Mesenchymal stem cell (in vitro differentiated cells and primary cell): ENCODE measurements around the gene PITPNC1.

ENCODE experiments used
- DNase-seq: peaks from one replicate; pipeline ENCODE4 v3.0.0-alpha.2; 2013
- H2AFZ ChIP-seq: one replicate; pipeline ENCODE4 v1.6.1; 2013; ENCODE audit warnings: low read depth, mild to moderate bottlenecking, control low read depth, inconsistent platforms, low read length, moderate library complexity
- H2AK5ac ChIP-seq: 2 replicates; pipeline ENCODE4 v1.6.1; 2013; ENCODE audit warnings: low read length, moderate library complexity, mild to moderate bottlenecking, inconsistent platforms; ENCODE audit not compliant: severe bottlenecking
- H2BK120ac ChIP-seq: one replicate; pipeline ENCODE4 v1.6.1; 2013; ENCODE audit warnings: low read depth, mild to moderate bottlenecking, inconsistent platforms, low read length, moderate library complexity
- H2BK12ac ChIP-seq, 2 experiments: one replicate each; pipeline ENCODE4 v1.6.1; 2013; ENCODE audit warnings: inconsistent platforms in 2 of 2, low read length in 2 of 2, mild to moderate bottlenecking in 2 of 2, moderate library complexity in 2 of 2, control low read depth in 1 of 2
- H2BK15ac ChIP-seq: one replicate; pipeline ENCODE4 v1.6.1; 2013; ENCODE audit warnings: mild to moderate bottlenecking, low read depth, inconsistent platforms; ENCODE audit not compliant: poor library complexity, severe bottlenecking
- H2BK5ac ChIP-seq: 2 replicates; pipeline ENCODE4 v1.6.1; 2013; ENCODE audit warnings: low read depth, mild to moderate bottlenecking, low read length, control low read depth, inconsistent platforms; ENCODE audit not compliant: poor library complexity, severe bottlenecking
- H3K14ac ChIP-seq, 2 experiments: one replicate each; pipeline ENCODE4 v1.6.1; 2013; ENCODE audit warnings: inconsistent platforms in 2 of 2, low read length in 2 of 2, control low read depth in 1 of 2, mild to moderate bottlenecking in 1 of 2, moderate library complexity in 1 of 2
- H3K18ac ChIP-seq, 2 experiments: one replicate each; pipeline ENCODE4 v1.6.1; 2013; ENCODE audit warnings: inconsistent platforms in 2 of 2, low read length in 2 of 2, control low read depth in 1 of 2, low read depth in 1 of 2, mild to moderate bottlenecking in 1 of 2
- H3K23ac ChIP-seq, 2 experiments: one replicate each; pipeline ENCODE4 v1.6.1; 2013; ENCODE audit warnings: inconsistent platforms in 2 of 2, low read length in 2 of 2, mild to moderate bottlenecking in 2 of 2, moderate library complexity in 2 of 2, control low read depth in 1 of 2
- H3K27ac ChIP-seq: 2 replicates; pipeline ENCODE4 v1.5.1; 2013; ENCODE audit warnings: mild to moderate bottlenecking, moderate library complexity, low read length, control low read depth, inconsistent platforms; ENCODE audit not compliant: poor library complexity, severe bottlenecking
- H3K27me3 ChIP-seq, 2 experiments: 2 replicates each; pipeline versions ENCODE4 v1.6.1 to v1.7.0; 2013; ENCODE audit warnings: low read length in 2 of 2, mild to moderate bottlenecking in 2 of 2, moderate library complexity in 2 of 2, control low read depth in 1 of 2, inconsistent platforms in 1 of 2; ENCODE audit not compliant: control insufficient read depth in 1 of 2, insufficient read depth in 1 of 2
- H3K36me3 ChIP-seq, 2 experiments: 2 replicates each; pipeline versions ENCODE4 v1.6.1 to v1.7.0; 2013; ENCODE audit warnings: low read length in 2 of 2, control low read depth in 1 of 2, inconsistent platforms in 1 of 2, low read depth in 1 of 2, mild to moderate bottlenecking in 1 of 2; ENCODE audit not compliant: insufficient read depth in 2 of 2, control insufficient read depth in 1 of 2
- H3K4ac ChIP-seq, 2 experiments: one replicate each; pipeline ENCODE4 v1.6.1; 2013; ENCODE audit warnings: inconsistent platforms in 2 of 2, low read length in 2 of 2, mild to moderate bottlenecking in 2 of 2, moderate library complexity in 2 of 2, control low read depth in 1 of 2, low read depth in 1 of 2
- H3K4me1 ChIP-seq: 2 replicates; pipeline ENCODE4 v1.6.1; 2013; ENCODE audit warnings: low read depth, low read length, control low read depth; ENCODE audit not compliant: control insufficient read depth, insufficient read depth
- H3K4me2 ChIP-seq: 2 replicates; pipeline ENCODE4 v1.6.1; 2013; ENCODE audit warnings: low read length, mild to moderate bottlenecking, inconsistent platforms; ENCODE audit not compliant: poor library complexity, severe bottlenecking
- H3K4me3 ChIP-seq, 2 experiments: 2 replicates each; pipeline versions ENCODE4 v1.5.1 to v1.7.0; 2013; ENCODE audit warnings: low read length in 2 of 2, mild to moderate bottlenecking in 2 of 2, control low read depth in 1 of 2, low read depth in 1 of 2; ENCODE audit not compliant: insufficient read depth in 1 of 2
- H3K79me1 ChIP-seq: replicated peaks from 2 replicates; pipeline ENCODE4 v1.6.1; 2013; ENCODE audit warnings: mild to moderate bottlenecking, control low read depth, low read length, inconsistent platforms; ENCODE audit not compliant: poor library complexity, severe bottlenecking
- H3K9ac ChIP-seq: 2 replicates; pipeline ENCODE4 v1.7.0; 2013; ENCODE audit warnings: mild to moderate bottlenecking, low read length, moderate library complexity
- H3K9me3 ChIP-seq: 2 replicates; pipeline ENCODE4 v1.7.0; 2013; ENCODE audit warnings: mild to moderate bottlenecking, low read length; ENCODE audit not compliant: control insufficient read depth
- H4K8ac ChIP-seq: one replicate; pipeline ENCODE4 v1.6.1; 2013; ENCODE audit warnings: inconsistent platforms, mild to moderate bottlenecking, low read length, moderate library complexity
- H4K91ac ChIP-seq: one replicate; pipeline ENCODE4 v1.6.1; 2013; ENCODE audit warnings: mild to moderate bottlenecking, low read length, inconsistent platforms
- WGBS: methylation state at CpG from one replicate; pipeline ENCODE4 v1.1.7; 2013; ENCODE audit warnings: mixed read lengths; 5-methylcytosine and 5-hydroxymethylcytosine counted together

Gene PITPNC1

DNA sequence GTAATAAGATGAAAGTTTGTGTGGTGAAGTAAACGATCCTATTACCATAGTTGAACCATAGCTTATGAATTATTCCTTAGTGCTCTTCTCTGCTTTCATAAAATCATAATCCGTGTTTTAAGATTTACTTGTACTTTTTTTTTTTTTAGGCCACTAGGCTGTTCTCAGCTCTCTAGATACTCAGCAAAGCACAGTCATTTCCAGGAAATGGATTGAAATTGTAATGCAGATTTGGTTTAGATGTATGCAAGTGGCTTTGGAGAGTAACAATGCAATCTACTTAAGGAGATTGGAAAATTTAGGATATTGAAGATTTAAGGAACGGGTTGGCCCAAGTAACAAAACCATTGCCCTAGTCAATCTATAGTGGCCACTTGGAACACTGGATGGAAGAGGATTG is 125.1 kb downstream of the PITPNC1 start:
- Histone ChIP-seq H3K18ac (no peak overlapping the region), H3K4me1 (peaks cover 2% of the 10 kb centered on the region), H2BK15ac (no peak overlapping the region), H3K4me3 (no peak overlapping the region), H4K8ac (no peak overlapping the region), H2AK5ac (no peak overlapping the region), H3K14ac (no peak overlapping the region), H3K4ac (no peak overlapping the region), H3K36me3 (no peaks in the 10 kb centered on the region), H3K27ac (no peak overlapping the region), H4K91ac (no peak overlapping the region), H3K27me3 (no peaks in the 10 kb centered on the region), H3K23ac (no peak overlapping the region), H2BK12ac (no peak overlapping the region), H3K4me2 (no peak overlapping the region), H2AFZ (no peak overlapping the region), H2BK5ac (no peak overlapping the region), H3K79me1 (peaks cover 4% of the 10 kb centered on the region), H3K9ac (no peak overlapping the region), H3K9me3 (no peaks in the 10 kb centered on the region), H2BK120ac (no peak overlapping the region)
- WGBS: 100% methylated on average over 2 of the region's 3 CpGs
- DNase-seq: no peak

DNA sequence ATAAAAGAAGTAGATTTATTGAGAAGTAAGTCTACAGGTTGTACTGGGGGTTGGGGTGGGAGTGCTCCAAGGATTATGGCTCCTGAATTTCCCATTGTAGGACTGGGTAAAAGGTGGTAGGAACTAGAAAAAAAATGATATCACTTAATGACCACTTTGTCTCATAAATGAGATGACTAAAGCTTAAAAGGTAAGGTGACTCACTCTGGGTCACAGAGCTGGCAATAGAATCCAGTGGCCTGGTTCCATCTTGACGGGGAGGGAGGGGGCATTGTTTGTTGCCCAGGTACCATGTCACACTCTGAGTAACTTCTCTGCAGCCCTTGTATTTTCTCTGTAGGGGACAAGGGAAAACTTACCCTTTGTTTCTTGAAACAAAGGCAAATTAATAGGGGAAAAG is 126.1 kb downstream of the PITPNC1 start:
- Histone ChIP-seq H3K9ac (no peak overlapping the region), H3K9me3 (peaks cover 2% of the 10 kb centered on the region), H3K18ac (no peak overlapping the region)

DNA sequence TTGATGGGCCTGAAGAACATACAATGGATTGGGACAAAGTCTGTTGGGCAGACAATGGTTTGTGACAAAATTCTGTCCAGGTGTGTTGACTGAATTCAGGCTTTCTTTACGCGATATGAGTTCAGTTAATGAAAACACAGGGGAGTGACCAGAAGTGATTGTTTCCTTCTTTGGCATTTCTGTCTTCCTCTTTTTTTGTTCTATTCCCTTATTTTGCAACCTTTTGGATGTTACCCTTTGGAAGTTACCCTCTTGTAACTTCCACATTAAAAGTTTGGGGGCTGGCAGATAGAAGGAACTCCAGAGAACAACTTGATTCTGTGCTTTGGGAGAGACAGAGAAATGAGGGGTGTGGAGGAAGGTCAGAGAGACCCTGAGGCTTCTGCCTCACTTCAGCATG is 126.7 kb downstream of the PITPNC1 start:
- no peak overlapping the region for H2BK5ac ChIP-seq
- H3K36me3 ChIP-seq: no peaks in the 10 kb centered on the region
- H2BK120ac ChIP-seq: no peak overlapping the region
- H3K4me3 ChIP-seq: no peak overlapping the region
- H3K9ac ChIP-seq: no peak overlapping the region
- H3K4me1 ChIP-seq: peaks cover 2% of the 10 kb centered on the region
- no peak overlapping the region for H3K27ac ChIP-seq
- no peak overlapping the region for H3K4ac ChIP-seq
- H2BK12ac ChIP-seq: no peak overlapping the region
- no peak overlapping the region for H4K91ac ChIP-seq
- no peak overlapping the region for H3K18ac ChIP-seq
- H3K27me3 ChIP-seq: no peaks in the 10 kb centered on the region
- no peak overlapping the region for H3K23ac ChIP-seq
- no peak overlapping the region for H4K8ac ChIP-seq
- no peak overlapping the region for H3K4me2 ChIP-seq
- H3K14ac ChIP-seq: no peak overlapping the region
- no peak overlapping the region for H2AFZ ChIP-seq
- WGBS: 68% methylated on average over 2 of the region's 2 CpGs
- H2BK15ac ChIP-seq: no peak overlapping the region
- H3K79me1 ChIP-seq: peaks cover 11% of the 10 kb centered on the region
- peaks cover 2% of the 10 kb centered on the region for H3K9me3 ChIP-seq
- no peak overlapping the region for H2AK5ac ChIP-seq
- no peak for DNase-seq

More for the DNA sequence above, 126.1 kb downstream of the PITPNC1 start:
- Histone ChIP-seq H3K14ac (no peak overlapping the region), H4K91ac (no peak overlapping the region), H3K23ac (no peak overlapping the region), H3K4me2 (no peak overlapping the region), H3K4ac (no peak overlapping the region), H3K79me1 (peaks cover 8% of the 10 kb centered on the region), H2BK120ac (no peak overlapping the region), H2BK12ac (no peak overlapping the region), H3K4me1 (peaks cover 2% of the 10 kb centered on the region), H2AK5ac (no peak overlapping the region), H3K27me3 (no peaks in the 10 kb centered on the region), H2BK15ac (no peak overlapping the region), H2BK5ac (no peak overlapping the region), H4K8ac (no peak overlapping the region), H3K27ac (no peak overlapping the region), H2AFZ (no peak overlapping the region), H3K4me3 (no peak overlapping the region), H3K36me3 (no peaks in the 10 kb centered on the region)
- no peak for DNase-seq
- WGBS: 89% methylated on average over 1 of the region's 1 CpG

DNA sequence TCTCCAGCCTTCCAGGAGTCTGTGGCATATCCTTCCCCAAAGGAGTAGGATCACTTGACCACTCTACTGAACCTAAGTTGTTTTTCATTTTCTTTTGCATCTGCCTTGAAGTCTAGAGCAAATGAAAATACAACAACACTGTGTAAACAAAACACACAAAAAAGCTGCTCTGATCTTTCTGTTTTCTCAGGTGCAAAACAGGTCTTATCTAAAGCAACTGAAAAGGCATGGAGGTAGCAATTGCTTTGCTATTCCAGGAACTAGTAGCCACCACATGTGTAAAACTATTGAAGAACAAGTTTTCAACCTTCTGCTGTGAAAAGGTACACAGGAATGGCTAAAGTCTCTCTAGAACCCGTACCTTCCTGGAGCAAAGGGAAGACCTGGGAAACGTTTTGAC is 127.1 kb downstream of the PITPNC1 start:
- Histone ChIP-seq H4K8ac (no peak overlapping the region), H3K4me2 (no peak overlapping the region), H3K4me1 (peaks cover 2% of the 10 kb centered on the region), H3K79me1 (peaks cover 11% of the 10 kb centered on the region), H3K4me3 (no peak overlapping the region), H3K9me3 (peaks cover 2% of the 10 kb centered on the region), H3K27ac (no peak overlapping the region), H2BK5ac (no peak overlapping the region), H3K27me3 (no peaks in the 10 kb centered on the region), H2AFZ (no peak overlapping the region), H3K4ac (no peak overlapping the region), H2AK5ac (no peak overlapping the region), H2BK15ac (no peak overlapping the region), H3K9ac (no peak overlapping the region), H2BK120ac (no peak overlapping the region), H2BK12ac (no peak overlapping the region), H3K23ac (no peak overlapping the region), H3K14ac (no peak overlapping the region), H4K91ac (no peak overlapping the region), H3K18ac (no peak overlapping the region), H3K36me3 (no peaks in the 10 kb centered on the region)
- WGBS: 64% methylated on average over 2 of the region's 2 CpGs
- DNase-seq: no peak
